HG03159 (cell line): ENCODE results near the gene CRYGC.
"Not testable (repeated sequence)": the region's sequence is repeated elsewhere in the genome, so short reads cannot be mapped to it uniquely, and the experiment has no call there.

Experiments
- ATAC-seq: cut with Tn5 transposase; IDR thresholded peaks from one replicate; pipeline ENCODE4 v1.9.1; 2021; ENCODE audit warnings: mild to moderate bottlenecking, moderate library complexity; ENCODE audit not compliant: unreplicated experiment

Gene CRYGC

GRCh38 chr2:208138334-208138733 lies 8.7 kb upstream of the CRYGC start:
- ATAC-seq = not testable (repeated sequence)

GRCh38 chr2:208136716-208137094 lies 7.1 kb upstream of the CRYGC start:
- no peak for ATAC-seq

- no peak for ATAC-seq
These were observed 6.4 kb upstream of the CRYGC start for GRCh38 chr2:208135794-208136715.

- ATAC-seq = no peak
These were observed 5.4 kb upstream of the CRYGC start for GRCh38 chr2:208134928-208135586.

DNA sequence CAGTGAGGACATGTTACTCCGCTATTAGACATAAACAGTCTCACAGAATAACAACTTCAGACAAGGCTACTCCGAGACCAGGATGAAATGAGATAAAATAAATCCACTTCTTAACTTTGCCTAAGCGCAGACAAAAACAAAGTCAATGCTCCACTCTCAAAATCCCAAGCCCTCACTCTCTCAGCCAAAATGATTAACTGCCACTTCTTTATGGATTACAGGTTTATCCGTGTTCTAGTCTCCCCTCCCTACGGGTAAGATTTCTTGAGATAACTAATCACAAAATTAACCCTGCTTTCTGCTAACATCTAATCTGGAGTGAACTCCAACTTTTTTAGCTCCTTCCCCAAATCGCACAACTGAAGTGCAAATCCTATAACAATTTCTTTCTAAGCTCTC lies 1.1 kb upstream of the CRYGC start:
- ATAC-seq = no peak

GRCh38 chr2:208128136-208128535 lies 1.5 kb downstream of the CRYGC start:
- no peak for ATAC-seq

DNA sequence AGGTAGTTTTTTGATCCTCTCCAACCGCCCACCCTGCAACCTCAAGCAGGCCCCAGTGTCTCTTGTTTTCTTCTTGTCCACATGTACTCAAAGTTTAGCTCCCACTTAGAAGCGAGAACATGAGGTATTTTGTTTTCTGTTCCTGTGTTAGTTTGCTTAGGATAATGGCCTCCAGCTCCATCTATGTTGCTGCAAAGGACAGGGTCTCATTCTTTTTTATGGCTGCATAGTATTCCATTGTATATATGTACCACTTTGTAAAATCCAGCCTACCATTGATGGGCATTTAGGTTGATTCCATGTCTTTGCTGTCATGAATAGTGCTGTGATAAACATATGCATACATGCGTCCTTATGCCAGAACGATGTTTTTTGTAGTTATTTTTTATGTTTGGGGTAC lies 2.5 kb downstream of the CRYGC start:
- no peak for ATAC-seq

GRCh38 chr2:208125251-208125650 lies 4.4 kb downstream of the CRYGC start:
- ATAC-seq = no peak

GRCh38 chr2:208124013-208124715 lies 5.5 kb downstream of the CRYGC start, which contains the start of gene CRYGD:
Gene CRYGD (minus strand): TSS chr2:208124524. CDS start chr2:208124473, 51 bp downstream.
- ATAC-seq = not testable (repeated sequence)

- ATAC-seq = no peak
These were observed 7.4 kb downstream of the CRYGC start for GRCh38 chr2:208122248-208122647.

- ATAC-seq = no peak
These were observed 10.7 kb downstream of the CRYGC start for GRCh38 chr2:208118918-208119317.

- not testable (repeated sequence) for ATAC-seq
These were observed 12.2 kb downstream of the CRYGC start for GRCh38 chr2:208117390-208117789.

- no peak for ATAC-seq
These were observed 16.7 kb downstream of the CRYGC start for GRCh38 chr2:208112969-208113368.

- not testable (repeated sequence) for ATAC-seq
These were observed 17.3 kb downstream of the CRYGC start for GRCh38 chr2:208112273-208112745.

- ATAC-seq = no peak
These were observed 26.0 kb downstream of the CRYGC start for GRCh38 chr2:208103616-208104015.

DNA sequence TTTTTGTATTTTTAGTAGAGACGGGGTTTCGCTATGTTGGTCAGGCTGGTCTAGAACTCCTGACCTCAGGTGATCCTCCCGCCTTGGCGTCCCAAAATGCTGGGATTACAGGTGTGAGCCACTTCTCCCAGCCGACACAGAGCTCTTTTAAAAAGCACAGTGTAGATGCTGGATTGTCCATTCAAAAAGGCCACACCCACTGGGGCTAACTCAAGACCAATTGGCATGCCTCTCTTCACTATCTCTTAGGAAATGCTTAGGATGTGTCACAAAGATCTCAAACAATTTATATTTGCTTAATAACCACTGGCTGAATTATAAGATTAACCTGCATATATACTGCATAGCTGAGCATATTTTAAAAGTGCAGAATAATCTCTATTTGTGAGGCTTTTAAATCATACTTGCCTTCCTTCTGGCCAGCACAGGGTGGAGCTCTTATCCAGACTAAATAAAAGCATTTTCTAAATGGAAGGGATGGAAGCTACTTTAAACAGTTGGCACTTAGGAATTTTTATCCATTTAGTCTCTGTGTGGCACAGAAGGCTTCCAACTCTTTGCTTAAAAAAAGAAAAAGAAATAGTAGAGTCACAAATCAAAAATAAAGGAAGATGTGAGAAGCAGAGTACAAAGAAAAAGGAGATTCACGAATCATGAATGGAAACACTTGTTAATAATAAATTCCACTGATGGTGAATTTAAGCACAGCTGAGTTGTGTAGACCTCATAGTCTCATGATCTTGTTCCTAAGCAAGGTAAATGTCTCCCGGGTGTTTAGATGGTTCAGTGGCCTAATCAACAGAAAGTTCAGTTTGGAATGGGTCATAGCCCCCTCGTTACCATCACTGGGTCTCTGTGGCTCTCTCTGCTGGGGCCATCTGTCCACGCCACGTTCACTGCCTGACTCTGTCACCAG lies 27.7 kb downstream of the CRYGC start:
- ATAC-seq = no peak

GRCh38 chr2:208099682-208100470 lies 29.8 kb downstream of the CRYGC start:
- no peak for ATAC-seq

GRCh38 chr2:208098701-208099100 lies 30.9 kb downstream of the CRYGC start:
- not testable (repeated sequence) for ATAC-seq

DNA sequence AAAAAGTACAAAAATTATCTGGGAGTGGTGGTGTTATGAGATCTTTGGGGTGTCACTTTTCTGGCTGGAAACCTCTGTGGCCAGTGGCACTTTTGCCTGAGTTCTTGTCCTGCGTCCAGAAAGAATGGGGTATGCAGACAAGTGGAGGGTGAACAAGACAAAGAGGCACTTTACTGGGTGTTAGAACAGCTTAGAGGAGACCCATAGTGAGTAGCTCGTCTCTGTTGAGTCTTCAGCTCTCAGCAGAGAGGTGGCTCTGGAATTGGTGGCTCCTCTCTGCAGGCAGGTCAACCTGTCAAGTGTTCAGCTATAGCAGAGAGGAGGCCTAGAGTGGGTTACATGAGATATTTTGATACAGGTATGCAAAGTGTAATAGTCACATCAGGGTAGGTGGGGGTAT lies 31.4 kb downstream of the CRYGC start:
- ATAC-seq = no peak
